ENCODE data around the gene AMN.

The AMN gene

DNA sequence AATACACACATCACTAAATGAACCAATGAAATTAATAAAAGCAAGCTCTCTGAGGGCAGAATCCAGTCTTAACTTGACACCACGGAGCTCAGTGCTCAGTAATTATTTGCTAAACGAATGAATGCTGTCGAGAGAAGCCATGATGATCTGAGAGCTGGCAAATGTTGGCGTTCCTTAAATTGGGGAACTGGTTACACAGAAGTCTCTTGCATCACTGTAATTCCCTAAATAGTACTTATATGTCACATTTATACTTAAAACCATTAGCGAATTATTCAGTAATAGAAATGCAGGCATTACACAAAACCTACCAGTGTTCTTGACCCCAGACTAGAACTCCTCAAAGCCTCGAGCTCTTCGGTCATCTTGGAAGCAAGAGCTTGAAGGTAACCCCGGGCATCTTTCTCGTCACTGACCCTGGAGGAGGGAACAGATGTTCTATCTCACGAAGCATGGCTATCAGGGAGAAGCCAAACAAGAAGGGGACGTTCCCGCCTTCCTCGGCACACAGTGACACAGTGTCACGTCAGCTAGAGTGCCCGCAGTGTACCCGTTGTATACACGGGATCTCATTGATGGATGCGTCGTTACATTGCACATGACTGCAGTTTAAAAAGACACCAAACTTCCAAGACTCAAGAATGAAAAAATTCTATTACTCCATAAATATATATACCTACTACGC is 43.6 kb downstream of the AMN start:
- no peak for DNase-seq (ENCODE audit: low read depth)

DNA sequence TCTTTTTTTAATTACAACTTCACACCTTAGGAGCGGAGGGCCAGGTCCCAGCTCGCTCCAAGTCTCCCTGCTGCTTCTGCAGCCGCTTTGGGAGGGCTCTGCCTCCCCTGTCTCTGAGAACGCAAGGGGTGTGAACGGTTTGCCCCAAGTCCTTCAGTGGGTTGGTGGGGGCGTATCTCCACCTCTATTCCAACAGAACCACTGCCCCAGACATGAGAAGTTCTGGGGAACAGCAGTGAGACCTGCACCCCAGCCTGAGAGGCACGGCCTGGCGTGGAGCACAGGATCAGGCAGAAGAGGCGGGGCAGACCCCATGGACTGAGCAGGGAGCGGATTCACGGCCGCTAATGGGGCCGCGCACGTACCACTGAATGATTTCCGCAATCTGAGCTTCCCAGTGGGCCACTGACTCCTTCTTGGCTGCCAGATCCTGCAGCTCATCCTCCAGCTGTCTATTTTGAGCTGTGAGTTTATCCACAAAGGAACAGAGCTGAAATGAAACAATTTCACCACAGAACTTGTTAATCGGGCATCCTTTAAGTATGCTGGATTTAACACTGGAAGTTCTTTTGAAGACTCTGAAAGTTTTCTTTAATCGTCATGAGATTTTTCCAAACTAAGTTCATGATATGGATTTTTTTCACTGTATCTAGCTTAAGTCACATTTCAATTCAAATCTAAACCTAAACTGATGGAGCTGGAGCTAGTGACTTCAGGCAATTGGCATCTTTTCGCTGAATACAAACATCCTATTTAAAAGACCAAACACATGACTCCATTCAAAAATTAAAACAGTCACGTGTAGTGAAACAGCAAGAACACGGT is 44.4 kb downstream of the AMN start:
- no peak for DNase-seq (ENCODE audit: low read depth)

DNA sequence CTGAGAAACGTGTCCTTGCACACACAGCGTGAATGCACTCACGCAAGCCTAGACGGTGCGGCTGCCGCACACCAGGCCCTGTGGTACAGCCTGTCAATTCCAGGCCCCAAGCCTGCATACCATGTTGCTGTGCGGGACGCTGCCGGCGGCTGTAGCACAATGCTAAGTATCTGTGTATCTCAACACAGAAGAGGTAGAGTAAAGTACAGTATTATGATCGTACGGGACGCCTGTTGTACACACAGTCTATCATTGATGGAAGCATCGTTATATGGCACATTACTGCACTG is 45.0 kb downstream of the AMN start:
- DNase-seq (ENCODE audit: low read depth): no peak

DNA sequence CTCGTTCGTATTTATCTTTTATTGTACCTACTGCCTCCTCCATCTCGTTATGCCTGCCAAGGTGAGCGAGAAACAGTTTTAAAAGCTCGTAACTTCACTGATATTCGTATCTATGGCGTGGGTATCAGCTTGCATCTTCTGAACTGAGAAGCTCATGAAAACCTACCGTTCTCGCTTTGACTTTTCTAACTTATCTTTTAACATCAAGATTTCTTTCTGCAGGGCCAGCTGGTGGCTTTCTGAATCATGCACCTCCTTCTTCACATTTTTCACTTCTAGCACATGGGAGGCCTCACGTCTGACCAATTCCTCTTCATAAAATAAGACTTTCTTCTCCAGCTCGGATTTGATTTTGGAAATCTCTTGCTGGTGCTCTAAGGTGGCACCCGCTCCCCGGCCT is 45.8 kb downstream of the AMN start:
- DNase-seq (ENCODE audit: low read depth): no peak

DNA sequence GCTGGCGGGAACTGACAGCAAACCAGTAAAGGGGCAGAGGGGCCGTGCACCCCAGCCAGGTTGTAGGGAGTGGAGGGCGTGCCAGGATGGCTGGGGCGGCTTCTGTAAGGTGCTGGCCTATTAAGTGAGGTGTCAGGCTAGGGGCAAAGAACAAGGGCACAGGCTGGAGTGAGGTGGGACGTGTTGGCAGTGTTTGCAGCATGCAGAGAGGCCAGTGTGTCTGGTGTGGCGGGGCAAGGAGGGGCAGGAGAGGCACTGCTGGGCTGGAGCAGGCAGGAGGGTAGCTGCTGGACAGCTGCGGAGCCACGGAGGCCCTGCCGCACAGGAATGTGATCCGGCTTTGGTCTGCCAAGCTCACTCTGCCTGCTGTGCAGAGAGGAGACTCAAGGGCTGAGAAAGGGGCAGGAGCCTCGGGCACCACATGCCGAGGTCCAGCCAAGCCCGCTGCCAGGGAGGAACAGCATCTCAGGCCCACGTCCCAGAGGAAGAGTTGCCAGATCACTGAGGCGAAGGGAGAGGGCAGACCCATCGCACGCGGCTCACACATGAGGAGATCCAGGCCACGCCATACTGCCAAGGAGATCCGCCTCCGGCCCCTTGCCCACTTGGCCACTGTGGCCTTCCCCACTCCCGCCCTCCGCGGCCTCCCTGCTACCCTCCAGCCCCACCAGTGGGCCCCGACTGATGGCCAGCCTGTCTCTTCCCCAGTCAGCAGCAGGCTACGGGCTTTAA is 46.8 kb downstream of the AMN start:
- DNase-seq (ENCODE audit: low read depth): no peak

DNA sequence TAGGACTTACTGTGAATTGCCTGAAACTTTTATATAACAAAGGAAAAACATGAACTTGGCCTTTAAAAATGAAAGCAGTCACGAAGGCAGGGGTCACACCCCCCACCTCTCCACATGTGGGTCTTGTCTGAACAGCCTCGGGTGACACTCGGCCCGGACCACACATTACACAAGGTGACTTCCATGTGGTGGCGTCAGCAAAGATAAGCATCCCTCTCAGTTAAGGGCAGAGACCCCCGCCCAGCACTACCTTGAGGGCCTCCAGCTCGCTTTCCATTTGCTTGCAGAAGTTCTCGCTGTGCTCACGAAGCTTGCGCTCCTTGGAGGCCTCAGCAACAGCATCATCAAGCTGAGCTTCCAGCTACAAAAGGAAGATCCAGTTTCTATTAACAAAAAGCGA is 47.4 kb downstream of the AMN start:
- DNase-seq (ENCODE audit: low read depth): no peak

DNA sequence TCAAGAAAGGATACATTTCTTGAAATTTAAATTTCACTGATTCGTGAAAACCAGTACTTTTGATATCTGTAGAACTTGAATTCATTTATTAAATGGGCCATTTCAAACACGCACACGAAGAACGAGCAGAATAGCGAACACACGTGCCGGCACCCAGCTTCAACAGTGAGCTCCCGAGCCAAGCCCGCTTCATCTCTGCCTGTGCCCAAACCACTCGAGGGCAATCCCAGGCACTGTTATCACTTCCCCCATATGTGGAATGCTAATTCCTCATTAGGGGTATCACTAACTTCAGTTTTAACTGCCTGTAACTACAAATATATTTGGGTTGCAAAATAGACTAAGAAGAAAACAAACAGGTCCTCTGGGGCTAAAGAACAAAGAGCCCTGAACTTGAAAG is 48.0 kb downstream of the AMN start:
- no peak for DNase-seq (ENCODE audit: low read depth)

DNA sequence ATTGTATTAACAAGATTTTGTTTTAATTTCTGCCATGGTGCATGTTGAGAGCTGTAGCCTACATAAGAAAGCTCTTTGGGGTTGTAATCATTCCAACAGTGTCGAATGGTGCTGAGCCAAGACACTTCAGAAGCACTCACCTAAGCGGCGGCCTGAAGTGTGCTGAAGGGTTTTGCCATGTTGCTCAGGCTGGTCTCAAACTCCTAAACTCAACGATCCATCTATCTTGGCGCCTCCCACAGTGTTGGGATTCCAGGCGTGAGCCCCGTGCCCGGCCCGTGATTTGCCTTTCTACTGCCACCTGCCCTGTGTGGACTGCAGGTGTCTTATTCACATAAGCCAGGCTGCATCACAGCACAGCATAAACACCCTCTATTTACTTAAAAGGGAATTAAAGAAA is 48.9 kb downstream of the AMN start:
- no peak for DNase-seq (ENCODE audit: low read depth)

DNA sequence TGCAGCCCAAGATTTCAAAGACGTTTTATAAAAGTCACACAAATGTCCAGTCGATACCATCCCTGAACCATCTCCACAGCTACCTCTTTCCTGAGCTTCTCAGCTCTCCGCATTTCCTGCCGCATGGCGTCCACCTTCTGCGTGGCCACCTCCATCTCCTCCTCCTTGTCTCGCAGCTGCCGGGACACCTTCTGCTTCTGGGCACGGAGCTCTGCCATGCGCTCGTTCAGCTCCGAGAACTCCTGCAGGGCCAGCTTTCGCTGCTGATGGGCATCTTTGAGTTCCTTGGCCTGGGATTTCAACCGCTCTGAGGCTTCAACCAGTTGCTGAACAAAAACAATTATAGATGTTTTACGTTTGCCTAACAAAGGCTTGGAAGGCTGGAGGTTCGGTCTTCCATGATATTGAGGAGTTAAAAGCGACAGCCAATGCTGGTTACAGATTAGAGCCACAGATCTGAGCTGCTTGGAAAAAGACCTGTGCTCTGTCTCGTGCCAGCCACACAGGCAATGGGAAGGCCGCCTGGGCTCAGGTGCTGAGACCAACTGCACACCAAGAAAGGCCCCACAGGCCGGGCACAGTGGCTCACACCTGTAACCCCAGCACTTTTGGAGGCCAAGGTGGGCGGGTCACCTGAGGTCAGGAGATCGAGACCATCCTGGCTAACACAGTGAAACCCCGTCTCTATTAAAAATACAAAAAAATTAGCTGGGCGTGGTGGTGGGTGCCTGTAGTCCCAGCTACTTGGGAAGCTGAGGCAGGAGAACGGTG is 49.6 kb downstream of the AMN start:
- no peak for DNase-seq (ENCODE audit: low read depth)

DNA sequence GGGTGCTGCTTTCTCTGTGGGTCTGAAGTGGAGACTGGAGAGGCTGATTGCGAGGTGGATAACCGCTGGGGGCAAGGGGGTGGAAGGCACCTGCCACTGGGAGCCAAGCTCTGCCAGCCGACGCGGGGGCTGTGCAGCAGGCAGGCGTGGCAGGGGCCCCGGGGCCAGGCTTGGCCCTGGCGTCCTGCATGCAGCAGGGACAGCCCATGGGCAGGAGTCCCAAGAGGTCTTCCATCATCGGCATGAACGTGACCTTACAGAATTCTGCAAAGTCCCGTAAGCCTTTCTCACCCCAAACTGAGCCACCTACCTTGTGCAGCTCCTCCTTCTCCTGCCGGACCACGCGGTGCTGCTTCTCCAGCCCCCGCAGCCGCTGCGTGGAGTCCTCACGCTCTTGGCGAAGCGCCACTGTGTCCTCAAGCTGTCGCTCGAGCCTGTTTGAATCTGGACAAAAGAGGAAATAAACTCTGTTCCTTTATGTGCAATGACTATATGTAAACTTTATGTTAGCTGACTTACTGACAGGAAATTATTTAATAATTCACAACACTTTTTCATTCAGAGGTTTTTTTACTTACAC is 51.3 kb downstream of the AMN start:
- DNase-seq (ENCODE audit: low read depth): no peak

DNA sequence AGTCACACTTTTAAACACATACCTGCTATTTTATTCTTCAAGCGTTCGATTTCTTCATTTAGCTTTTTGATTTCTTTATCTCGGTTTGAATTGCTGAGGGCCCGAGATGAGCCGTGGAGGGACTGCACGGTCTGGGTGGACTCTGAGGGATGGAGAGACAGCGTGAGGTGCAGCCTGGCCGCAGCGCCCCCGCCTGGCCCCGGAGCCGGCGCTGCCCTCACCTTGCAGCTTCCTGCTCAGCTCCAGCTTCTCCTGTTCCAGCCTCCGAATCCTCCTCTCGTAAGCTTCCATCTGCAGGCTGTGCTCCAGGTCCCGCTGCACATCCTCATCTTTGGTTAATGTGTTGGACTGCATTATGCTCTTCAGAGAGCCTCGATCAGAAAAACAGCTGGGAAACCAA is 53.2 kb downstream of the AMN start:
- DNase-seq (ENCODE audit: low read depth): no peak

DNA sequence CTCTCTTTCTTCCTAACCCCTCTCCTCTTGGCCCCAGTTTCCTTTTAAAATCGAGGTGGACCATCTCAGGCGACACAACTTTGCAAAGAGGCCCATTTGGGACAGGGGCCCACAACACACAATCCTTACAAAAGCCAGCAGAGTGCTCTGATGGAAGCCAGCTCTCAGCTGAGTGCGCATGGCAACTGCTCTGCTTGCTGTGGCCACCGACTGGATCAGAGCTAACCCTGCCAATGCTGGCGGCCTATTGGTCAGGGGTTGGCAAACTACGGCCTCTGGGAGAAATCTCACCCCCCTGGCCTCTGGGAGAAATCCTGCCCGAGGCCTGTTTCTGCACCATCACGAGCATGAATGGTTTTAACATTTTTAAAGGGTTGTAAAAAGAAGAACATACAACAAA is 55.0 kb downstream of the AMN start:
- DNase-seq (ENCODE audit: low read depth): no peak

DNA sequence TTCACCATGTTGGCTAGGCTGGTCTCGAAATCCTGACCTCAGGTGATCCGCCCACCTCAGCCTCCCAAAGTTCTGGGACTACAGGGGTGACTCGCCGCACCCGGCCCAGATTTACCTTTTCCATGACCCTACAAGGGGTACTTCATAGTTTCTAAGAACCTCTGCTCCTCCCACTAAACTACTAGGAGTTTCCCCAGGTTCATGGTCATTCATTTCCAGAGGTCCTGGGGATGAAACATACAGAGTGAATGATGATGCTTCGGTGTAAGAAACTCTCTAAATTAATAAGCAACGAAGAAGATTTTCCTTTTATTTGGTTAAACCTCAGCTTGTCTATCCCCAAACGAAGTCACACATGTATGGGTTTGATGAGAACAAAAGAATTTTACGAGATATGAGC is 56.9 kb downstream of the AMN start:
- no peak for DNase-seq (ENCODE audit: low read depth)

DNA sequence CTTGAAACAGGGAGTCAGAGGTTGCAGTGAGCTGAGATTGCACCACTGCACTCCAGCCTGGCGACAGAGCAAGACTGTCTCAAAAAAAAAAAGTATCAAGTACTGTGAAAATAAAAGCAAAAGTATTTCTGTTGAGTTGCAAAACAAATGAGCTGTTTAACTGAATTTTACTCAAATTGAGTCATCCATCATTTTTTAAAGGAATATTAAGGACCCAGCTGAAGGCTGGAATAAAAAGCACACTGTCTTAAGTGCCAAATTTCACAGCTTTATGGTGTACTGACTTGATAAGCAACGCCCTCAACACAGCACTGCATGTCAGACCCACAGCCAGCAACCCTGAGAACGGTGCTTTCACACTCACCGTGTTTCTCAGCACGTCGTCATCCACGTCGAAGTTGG is 57.9 kb downstream of the AMN start:
- peak; percentile 26 for DNase-seq (ENCODE audit: low read depth)

All from EH (cell line).